Sigmoid colon (tissue), 7 donors: Measurements from ENCODE around the gene SLC2A6. TPM values are rescaled to one million over a fixed set of nuclear protein-coding genes. Genes with fewer than 3 reads are reported as not detected.

Experiments
- DNase-seq: peaks from one replicate; pipeline ENCODE4 v3.0.0-alpha.2; 2019
- H3K27ac ChIP-seq, 4 donors: fragments of 200-600 bp; sonication (generic); one replicate each; pipeline ENCODE4 v1.5.1; 2016 to 2019; ENCODE audit warnings: mild to moderate bottlenecking in 1 of 4
- H3K27me3 ChIP-seq, 3 donors: fragments of 200-600 bp; sonication (generic); one replicate each; pipeline ENCODE4 v1.5.1; 2019; ENCODE audit warnings: mild to moderate bottlenecking in 1 of 3
- H3K36me3 ChIP-seq, 4 donors: fragments of 200-600 bp; sonication (generic); one replicate each; pipeline ENCODE4 v1.5.1; 2016 to 2019
- H3K4me1 ChIP-seq, 4 donors: fragments of 200-600 bp; sonication (generic); one replicate each; pipeline ENCODE4 v1.5.1; 2017 to 2019
- H3K4me3 ChIP-seq, 4 donors: fragments of 200-600 bp; sonication (generic); one replicate each; pipeline ENCODE4 v1.5.1; 2017 to 2019; ENCODE audit warnings: mild to moderate bottlenecking in 2 of 4, moderate library complexity in 1 of 4
- H3K9me3 ChIP-seq, 4 donors: fragments of 200-600 bp in 3 of 4; sonication (generic) in 3 of 4; one replicate each; pipeline versions ENCODE4 v1.5.1 to v1.6.1; 2013 to 2019
- CTCF ChIP-seq, 4 experiments: fragments of 450-650 bp in 3 of 4; fragments of 200-600 bp in 1 of 4; IDR thresholded peaks; one replicate each; pipeline ENCODE4 v1.5.1; 2016 to 2019; ENCODE audit warnings: antibody characterized with exemption in 4 of 4, mild to moderate bottlenecking in 3 of 4, moderate library complexity in 2 of 4
- EP300 ChIP-seq, 4 donors: sonication (generic); formaldehyde crosslinking; IDR thresholded peaks; one replicate each; pipeline ENCODE4 v1.6.1; 2017; ENCODE audit warnings: antibody characterized with exemption in 4 of 4
- POLR2A ChIP-seq, 2 donors: fragments of 450-650 bp; IDR thresholded peaks; one replicate each; pipeline ENCODE4 v1.6.1; 2016; ENCODE audit warnings: antibody characterized with exemption in 2 of 2, mild to moderate bottlenecking in 2 of 2, moderate library complexity in 2 of 2
- POLR2AphosphoS5 ChIP-seq, 4 donors: sonication (generic); formaldehyde crosslinking; IDR thresholded peaks; one replicate each; pipeline ENCODE4 v1.6.1; 2017; ENCODE audit warnings: antibody characterized with exemption in 4 of 4
- WGBS, 2 donors: extraction: QIAGEN DNeasy Blood & Tissue Kit; methylation state at CpG; one replicate each; pipeline ENCODE4 v1.1.7; 2013; 5-methylcytosine and 5-hydroxymethylcytosine counted together
- intact Hi-C: fragments of 100-400 bp; cut with DNase I; formaldehyde crosslinking; loops from one replicate; pipeline ENCODE4 v1.15.1; 2023
- polyA plus RNA-seq, 3 donors: library from polyadenylated mRNA; stranded (reverse); fragments of 200-250 nt; gene quantifications; one replicate each; pipeline ENCODE4 v1.2.3, GENCODE V29; 2013
- total RNA-seq, 4 donors: library from RNA; depleted of rRNA; stranded (reverse); fragments of >200 nt; gene quantifications; one replicate each; pipeline ENCODE4 v1.1.0, GENCODE V29; 2016
- donor health status: healthy with polysubstance abuse.
- donor health status: Bipolar disorder and iron deficiency.
- donor health status: healthy.

SLC2A6 gene
- total and polyA plus RNA-seq, 7 donors: 1.2 to 8.2 (median 1.8) TPM

GRCh38 chr9:133519693-133520092 lies 40.8 kb upstream of the SLC2A6 start:
- no peak for TF ChIP-seq POLR2AphosphoS5 (IDR thresholded peaks at IDR 0.05)
- no peak for TF ChIP-seq POLR2A (IDR thresholded peaks at IDR 0.05)
- no peak for TF ChIP-seq CTCF (IDR thresholded peaks at IDR 0.05)
- no peak for TF ChIP-seq EP300 (IDR thresholded peaks at IDR 0.05)
- Histone ChIP-seq H3K9me3 (no peaks in the 10 kb centered on the region), H3K36me3 (no peaks in the 10 kb centered on the region), H3K27ac (no peak overlapping the region), H3K27me3 (peaks cover 0 to 11% (median 7%) of the 10 kb centered on the region in 3 donors), H3K4me3 (no peak overlapping the region), H3K4me1 (peaks cover 0 to under 1% (median under 1%) of the 10 kb centered on the region in 4 donors)
- intact Hi-C loops: no loop called here
- DNase-seq: no peak
- WGBS, 2 donors: 80 to 84% methylated on average over 7 of the region's 7 CpGs

DNA sequence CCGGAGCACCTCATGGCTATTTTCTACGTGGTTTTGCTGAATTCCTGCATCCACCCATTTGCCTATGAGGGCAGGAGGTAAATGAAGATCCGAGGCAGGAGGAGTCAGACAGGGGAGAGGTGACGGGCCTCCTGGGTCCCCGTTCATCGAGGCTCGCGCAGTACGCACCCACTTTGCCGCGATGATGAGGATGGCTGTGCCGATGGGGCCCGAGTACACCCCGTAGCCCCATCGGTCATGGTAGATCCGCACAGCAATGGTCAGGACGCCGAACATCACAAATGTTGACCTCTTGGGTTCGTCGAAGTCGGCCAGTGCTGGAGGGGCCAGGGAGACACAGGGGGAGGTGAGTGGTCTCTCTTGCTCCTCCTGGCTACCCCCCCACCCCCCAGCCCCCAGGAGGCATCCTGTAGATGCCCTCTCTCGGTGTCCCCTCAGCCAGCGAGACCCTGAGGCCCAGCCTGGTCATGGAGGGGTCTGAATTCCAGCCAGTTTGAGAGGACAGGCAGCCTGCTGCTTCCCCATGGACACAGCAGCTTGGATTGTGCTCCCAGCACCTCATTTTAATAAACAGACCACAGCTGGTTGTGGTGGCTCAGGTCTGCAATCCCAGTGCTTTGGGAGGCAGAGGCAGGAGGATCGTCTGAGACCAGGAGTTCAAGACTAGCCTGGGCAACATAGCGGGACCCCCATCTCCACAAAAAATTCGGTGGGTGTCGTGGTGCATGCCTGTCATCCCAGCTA lies 40.0 kb upstream of the SLC2A6 start:
- Histone ChIP-seq H3K36me3 (no peaks in the 10 kb centered on the region), H3K27me3 (peaks cover 0 to 12% (median 7%) of the 10 kb centered on the region in 3 donors), H3K4me3 (no peak overlapping the region), H3K27ac (no peak overlapping the region), H3K4me1 (peaks cover 0 to 5% (median 2%) of the 10 kb centered on the region in 4 donors), H3K9me3 (no peaks in the 10 kb centered on the region)
- WGBS, 2 donors: 91 to 93% methylated on average over 27 of the region's 27 CpGs
- intact Hi-C loops: no loop called here
- TF ChIP-seq CTCF (IDR thresholded peaks at IDR 0.05): no peak
- no peak for TF ChIP-seq POLR2A (IDR thresholded peaks at IDR 0.05)
- TF ChIP-seq EP300 (IDR thresholded peaks at IDR 0.05): no peak
- TF ChIP-seq POLR2AphosphoS5 (IDR thresholded peaks at IDR 0.05): no peak
- no peak for DNase-seq

DNA sequence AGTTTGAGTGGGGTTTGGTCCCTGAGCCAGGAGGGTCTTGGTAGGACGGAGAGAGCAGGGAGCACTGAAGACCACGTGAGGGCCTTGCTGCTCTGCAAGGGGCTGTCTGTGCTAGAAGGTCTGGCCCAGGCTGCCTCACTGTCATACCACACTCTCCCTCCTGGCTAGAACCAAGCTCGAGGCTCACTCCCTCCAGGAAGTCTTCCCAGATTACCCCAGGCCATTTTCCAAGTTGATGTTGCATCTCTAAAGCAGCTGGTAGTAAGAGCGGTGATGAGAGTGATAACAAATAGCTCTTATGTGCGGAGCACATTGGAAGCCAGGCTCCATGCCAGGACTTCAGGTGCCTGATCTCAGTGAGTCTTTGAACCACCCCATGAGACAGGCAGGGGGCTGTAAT lies 39.3 kb upstream of the SLC2A6 start:
- Histone ChIP-seq H3K9me3 (no peaks in the 10 kb centered on the region), H3K36me3 (no peaks in the 10 kb centered on the region), H3K27ac (no peak overlapping the region), H3K4me1 (peaks cover 0 to 5% (median 2%) of the 10 kb centered on the region in 4 donors), H3K27me3 (peaks cover 0 to 12% (median 7%) of the 10 kb centered on the region in 3 donors), H3K4me3 (no peak overlapping the region)
- intact Hi-C loops: no loop called here
- 74 to 85% methylated on average over 5 of the region's 5 CpGs for WGBS, 2 donors
- TF ChIP-seq CTCF (IDR thresholded peaks at IDR 0.05) (no peak), POLR2A (IDR thresholded peaks at IDR 0.05) (no peak), EP300 (IDR thresholded peaks at IDR 0.05) (no peak), POLR2AphosphoS5 (IDR thresholded peaks at IDR 0.05) (no peak)
- no peak for DNase-seq

GRCh38 chr9:133517711-133518110 lies 38.8 kb upstream of the SLC2A6 start:
- H3K4me1 ChIP-seq: peaks cover 0 to 5% (median 2%) of the 10 kb centered on the region in 4 donors
- H3K27me3 ChIP-seq: peaks cover 0 to 12% (median 7%) of the 10 kb centered on the region in 3 donors
- H3K27ac ChIP-seq: no peak overlapping the region
- TF ChIP-seq POLR2A (IDR thresholded peaks at IDR 0.05) (no peak), POLR2AphosphoS5 (IDR thresholded peaks at IDR 0.05) (no peak), CTCF (IDR thresholded peaks at IDR 0.05) (no peak), EP300 (IDR thresholded peaks at IDR 0.05) (no peak)
- H3K36me3 ChIP-seq: no peaks in the 10 kb centered on the region
- DNase-seq: no peak
- H3K4me3 ChIP-seq: no peak overlapping the region
- intact Hi-C loops: no loop called here
- H3K9me3 ChIP-seq: no peaks in the 10 kb centered on the region
- WGBS, 2 donors: 78 to 81% methylated on average over 8 of the region's 8 CpGs
